Astrocyte of the hippocampus (primary cell): Measurements from ENCODE around the gene ADCY1.
"Not testable (repeated sequence)": the region's sequence is repeated elsewhere in the genome, so short reads cannot be mapped to it uniquely, and the experiment has no call there.

ENCODE experiments used
- DNase-seq: peaks from one replicate; pipeline ENCODE4 v3.0.0; 2011; ENCODE audit warnings: low read depth, low spot score

ADCY1 gene

DNA sequence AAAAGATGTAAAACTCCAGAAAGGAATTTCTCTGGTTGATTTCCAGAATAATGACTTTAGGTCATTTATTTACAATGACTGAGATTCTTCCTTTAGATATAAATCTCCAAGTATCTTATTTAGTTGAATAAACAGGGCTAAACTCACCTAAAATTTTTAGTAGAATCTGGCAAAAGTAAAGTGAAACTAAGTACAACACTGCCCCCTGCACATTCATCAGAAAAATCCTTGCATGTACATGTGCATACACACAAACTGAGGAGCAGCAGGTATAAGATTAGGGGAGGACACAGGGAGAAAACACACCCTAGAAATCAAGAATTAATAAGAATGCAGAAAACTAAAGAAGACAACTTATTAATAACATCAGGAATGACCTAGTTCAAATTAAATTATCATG is 174.8 kb downstream of the ADCY1 start:
- not testable (repeated sequence) for DNase-seq

DNA sequence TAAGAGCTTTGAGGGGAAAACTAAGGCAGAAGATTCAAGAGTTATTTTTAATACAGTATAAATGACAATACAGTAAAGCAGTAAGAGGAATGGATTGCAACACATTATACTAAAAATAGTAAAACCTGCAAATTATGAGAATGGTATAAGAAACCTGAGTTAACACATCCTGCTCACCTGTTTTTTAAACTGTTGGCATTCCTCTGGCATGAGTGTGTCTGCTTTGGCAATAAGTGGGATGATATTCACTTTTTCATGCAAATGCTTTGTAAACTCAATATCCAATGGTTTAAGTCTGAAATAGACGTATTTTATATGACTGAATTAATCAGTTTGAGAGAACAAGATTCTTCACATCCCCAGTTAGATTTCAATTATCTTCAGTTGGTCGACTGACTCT is 177.2 kb downstream of the ADCY1 start:
- not testable (repeated sequence) for DNase-seq

DNA sequence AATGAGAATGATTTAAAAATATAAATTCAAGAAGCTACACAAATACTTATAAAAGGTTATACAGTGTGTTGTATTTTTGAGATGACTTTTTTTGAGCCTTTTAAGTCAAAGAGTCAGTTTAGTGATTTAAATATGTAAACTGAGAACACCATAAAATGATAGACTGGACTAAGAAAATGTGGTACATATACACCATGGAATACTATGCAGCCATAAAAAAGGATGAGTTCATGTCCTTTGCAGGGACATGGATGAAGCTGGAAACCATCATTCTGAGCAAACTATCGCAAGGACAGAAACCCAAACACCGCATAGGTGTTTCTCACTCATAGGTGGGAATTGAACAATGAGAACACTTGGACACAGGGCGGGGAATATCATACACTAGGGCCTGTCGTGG is 182.2 kb downstream of the ADCY1 start:
- not testable (repeated sequence) for DNase-seq

DNA sequence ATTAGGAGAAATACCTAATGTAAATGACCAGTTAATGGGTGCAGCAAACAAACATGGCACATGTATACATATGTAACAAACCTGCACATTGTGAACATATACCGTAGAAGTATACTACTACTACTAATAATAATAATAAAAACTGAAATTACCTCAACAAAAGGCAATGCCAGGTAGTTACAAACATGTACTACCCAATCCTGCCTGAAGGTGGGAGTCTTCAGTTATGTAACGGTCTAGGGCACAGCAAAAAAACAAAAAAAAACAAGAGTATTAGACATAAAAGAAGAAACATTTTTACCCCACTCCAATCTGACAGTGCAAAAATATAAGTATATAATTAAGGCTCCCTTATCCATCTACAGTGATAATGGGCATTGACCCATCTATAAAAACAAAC is 182.6 kb downstream of the ADCY1 start:
- DNase-seq, result not testable (repeated sequence)

DNA sequence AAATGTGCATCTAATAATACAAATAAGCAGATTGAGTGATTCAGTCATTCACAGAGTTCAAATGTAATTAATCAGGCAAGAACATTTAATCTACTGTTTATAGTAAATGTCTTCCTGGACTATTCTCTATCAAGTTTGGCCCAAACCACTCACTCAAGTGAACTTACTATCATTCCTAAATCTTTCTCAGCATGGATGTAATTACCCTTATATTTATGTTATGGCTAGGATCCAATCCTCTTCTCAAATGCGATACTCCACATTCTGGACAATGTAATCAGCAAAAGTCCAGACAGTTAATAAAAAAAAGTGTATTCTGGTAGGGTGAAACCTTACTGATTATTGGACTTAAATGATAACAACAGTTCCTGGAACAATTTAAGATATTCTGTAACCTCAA is 185.3 kb downstream of the ADCY1 start:
- DNase-seq, result not testable (repeated sequence)

DNA sequence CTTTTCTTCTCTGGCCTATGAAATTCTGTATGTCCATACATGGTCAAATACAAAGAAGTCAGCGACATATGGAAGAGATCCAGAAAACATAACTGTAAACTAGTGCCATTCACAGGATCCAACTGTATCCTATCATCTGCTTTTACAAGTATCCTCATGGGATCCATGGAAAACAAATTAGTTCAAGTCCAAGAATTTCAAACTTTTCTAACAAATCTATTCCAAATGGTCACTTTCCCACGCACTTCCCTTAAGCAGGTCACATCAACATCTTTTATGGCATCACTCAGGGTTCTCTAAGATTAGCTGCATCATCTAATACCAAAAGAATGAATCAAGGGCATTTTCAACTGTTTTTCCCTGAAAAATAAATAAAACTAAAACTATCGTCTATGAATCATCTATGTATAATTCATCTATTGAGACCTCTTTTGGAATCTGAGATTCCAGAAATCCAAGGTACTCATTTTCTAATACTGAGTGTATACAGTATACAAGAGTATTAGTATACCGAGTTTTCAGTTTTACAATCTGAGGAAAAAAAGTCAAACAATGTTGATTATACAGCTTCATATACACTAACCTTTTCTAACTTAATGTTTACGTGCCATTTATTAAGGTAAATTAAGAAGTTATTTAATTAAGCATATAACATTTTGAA is 187.5 kb downstream of the ADCY1 start:
- DNase-seq, result peak; percentile 63

DNA sequence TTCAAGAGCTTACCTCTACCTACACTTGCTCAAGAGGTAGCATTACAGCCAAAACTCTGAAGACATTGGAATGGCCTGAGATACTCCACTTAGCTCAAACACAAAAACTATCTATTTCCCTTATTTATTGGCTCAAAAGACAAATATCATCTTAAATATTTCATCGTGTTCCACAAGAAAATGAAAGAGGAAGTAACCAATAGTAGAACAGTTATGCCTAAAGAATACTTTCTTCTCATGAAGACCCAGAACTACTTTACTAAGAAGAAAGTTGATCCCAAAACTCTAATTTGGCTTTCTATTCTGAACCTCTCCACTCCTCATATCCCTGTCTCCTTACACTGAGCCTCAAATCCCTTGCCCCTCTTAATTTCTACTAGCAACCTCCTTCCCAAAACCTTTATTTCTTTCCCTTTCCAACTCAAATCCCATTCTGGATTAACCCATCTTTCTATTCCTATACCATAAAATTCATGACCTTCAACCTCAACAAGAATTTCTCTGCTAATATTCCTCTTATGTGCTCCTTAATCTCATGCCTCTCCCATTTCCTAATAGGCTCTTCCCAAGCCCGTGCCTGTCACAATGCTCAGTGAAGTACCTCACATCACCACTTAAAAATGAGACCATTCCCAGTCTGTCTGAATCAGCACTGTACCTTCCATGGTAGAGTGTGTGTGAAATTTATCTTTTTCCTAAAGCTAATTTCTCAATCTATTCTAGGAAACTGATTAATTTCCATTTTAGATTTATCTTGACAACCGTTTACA is 188.2 kb downstream of the ADCY1 start:
- DNase-seq, result not testable (repeated sequence)

DNA sequence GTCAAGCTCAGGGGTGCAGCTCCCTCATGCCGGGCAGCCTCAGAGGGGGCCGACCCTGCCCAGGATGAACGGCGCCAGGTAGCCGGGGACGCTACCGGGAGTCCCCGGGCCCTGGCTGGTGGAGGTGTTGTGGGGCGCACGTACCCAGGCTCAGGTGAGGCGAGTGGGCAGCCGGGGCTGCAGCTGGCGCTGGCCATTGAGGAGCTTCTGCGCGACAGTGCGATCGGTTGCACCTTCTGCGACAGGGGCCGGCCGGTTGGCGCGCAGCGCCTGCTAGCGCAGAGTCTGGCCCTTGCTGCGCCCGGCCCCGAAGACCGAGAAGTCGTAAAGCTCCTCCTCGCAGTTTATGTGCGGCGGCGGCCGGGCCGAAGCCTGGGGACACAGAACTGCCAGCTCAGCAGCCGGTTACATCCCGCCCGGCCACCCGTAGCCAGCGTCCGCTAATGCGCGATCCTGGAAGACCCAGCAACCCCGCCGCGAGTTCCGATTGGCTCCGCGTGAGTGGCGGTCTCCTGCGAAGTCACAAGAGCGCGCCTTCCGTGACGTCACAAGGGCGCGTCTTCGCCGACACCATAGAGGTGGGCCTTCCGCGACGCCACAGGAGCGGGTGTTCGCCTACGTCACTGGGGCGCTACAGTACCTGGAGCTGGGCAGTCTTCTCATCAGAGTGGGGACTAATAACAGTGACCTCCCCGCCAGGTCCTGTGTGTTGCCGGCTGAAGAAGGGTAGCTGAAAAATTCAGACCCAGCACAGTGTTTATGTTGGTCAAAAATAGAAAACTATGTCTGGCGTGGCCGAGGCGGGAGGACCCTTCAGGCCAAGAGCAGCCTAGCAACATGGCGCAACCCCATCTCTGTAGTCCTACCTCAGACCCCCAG is 194.6 kb downstream of the ADCY1 start:
- DNase-seq, result peak; percentile 99

DNA sequence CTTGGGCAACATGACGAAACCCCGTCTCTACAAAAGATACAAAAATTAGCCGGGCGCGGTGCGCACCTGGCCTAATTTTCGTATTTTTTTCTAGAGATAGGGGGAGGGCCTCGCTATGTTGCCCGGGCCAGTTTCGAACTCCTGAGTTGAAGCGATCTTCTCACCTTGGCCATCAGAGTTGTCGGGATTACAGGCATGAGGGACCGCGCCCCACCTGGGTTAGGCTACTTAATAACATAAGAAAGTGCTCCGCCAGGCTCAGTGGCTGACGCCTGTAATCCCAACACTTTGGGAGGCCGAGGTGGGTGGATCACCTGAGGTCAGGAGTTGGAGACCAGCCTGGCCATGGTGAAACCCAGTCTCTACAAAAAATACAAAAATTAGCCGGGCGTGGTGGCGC is 195.5 kb downstream of the ADCY1 start:
- not testable (repeated sequence) for DNase-seq
